Measurements from ENCODE around the gene MORC1.
"Not testable (repeated sequence)": the region's sequence is repeated elsewhere in the genome, so short reads cannot be mapped to it uniquely, and the experiment has no call there.

MORC1 gene

DNA sequence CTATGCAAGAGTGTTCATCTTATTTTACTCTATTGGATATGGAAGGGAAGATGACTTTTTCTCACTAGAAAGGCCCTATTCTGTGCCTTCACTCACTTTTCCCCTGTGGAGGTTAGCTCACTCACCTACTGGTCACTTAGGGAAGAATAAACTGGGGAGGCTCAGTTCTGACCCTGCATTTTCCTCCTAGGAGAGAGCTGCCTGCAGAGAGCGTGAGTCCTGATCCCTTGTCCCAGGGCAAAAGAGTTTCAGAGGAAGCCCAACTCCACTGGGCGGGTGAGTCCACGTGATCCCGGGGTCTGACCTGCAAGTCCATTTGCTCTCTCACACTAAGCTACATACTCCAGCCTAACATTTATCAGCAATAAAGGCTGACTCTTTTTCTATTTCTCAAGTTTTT lies 8.4 kb downstream of the MORC1 start:
- no peak for DNase-seq

DNA sequence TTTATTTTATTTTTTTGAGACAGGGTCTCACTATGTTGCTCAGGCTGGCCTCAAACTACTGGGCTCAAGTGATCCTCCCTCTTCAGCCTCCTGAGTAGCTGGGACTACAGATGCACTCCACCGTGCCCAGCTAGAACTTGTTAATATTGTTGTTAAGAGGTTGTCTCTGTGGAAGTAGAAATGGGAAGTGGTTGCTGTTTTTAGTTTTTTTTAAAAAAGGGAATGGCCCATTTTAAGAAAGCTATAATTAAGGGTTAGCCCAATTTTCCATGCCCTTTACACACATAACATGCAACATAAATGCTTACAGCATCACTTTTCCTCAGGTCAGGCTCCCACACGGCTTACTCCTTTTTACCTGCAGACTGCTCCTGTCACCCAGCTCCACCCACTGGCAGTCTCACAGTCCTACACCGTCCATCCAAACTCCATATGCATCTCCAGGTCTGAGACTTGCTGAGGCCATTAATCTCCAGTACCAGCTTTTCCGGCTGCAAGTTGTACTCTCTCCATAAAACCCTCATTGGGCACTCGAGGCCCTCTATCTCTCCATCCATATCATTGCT lies 19.8 kb downstream of the MORC1 start:
- DNase-seq: peak; percentile 8

DNA sequence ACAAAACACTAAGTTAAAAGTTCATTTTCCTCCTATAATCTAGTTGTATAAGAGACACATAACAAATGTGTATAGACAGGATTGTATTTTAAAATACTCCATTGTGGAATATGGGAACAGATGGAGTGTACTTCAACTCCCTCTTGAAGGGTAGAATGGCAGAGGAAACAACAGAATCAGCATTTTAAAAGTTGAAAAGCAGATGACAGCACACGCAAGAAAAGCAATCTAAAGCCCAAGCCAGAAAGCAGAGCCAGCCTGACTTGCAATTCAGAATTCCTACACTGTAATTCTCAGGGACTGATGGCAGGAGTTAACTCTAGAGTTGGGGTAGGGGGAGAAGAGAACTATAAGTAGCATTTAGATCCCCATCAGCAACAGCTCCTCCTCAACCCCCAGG lies 22.8 kb downstream of the MORC1 start:
- no peak for DNase-seq

DNA sequence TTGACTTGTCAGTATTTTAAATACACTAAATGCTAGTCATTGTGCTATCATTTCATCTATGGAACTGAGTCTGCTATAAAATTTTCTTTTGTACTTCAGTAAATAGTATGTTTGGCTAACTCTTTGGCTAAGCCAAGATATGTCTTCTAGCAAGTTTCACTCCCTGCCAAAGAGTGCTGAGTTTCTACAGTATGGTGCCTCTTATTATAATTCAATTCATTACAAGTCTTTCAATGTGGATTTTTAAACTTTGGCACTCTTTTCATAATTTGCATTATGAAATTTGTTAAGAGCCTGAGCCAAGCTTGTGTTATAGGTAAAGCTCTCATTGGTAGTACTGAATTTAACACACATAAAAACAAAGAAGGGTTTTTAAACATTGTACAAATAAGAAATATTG lies 24.4 kb downstream of the MORC1 start:
- no peak for DNase-seq

DNA sequence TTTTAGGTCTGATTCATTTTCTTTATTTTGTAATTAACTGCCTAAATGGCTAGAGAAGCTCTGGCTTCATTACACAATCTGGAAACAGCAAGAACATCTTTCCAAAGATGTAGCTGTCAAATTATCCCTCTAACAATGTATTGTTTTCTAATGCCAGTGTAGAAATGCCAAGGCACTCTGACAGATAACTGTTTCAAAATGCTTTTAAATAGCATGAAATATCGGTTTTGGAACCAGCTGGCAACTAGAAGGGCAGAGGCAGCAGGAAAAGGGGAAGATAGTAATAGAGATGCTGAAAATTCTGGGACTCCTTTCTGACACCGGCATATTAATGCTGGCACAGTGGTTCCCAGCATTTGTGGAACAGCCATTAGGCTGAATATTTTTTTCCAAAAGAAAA lies 26.1 kb downstream of the MORC1 start:
- DNase-seq: no peak

DNA sequence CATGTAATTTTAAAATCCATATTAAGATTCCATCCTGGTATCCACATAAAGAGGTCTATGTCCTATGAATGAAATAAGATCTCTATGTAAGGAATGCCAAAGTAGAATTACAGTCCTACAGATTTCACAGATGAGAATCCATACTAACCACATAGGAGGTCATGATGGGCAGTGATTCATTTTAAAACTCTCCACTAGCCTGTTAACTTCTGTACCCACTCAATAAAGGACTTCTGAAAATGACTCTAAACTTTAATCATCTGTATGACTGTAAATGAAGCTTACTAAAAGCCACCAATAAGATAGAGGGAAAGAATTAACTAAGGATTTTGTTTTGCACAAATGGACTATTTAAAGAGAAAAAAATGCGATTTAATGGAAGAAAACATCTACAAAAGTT lies 28.7 kb downstream of the MORC1 start:
- DNase-seq: no peak

DNA sequence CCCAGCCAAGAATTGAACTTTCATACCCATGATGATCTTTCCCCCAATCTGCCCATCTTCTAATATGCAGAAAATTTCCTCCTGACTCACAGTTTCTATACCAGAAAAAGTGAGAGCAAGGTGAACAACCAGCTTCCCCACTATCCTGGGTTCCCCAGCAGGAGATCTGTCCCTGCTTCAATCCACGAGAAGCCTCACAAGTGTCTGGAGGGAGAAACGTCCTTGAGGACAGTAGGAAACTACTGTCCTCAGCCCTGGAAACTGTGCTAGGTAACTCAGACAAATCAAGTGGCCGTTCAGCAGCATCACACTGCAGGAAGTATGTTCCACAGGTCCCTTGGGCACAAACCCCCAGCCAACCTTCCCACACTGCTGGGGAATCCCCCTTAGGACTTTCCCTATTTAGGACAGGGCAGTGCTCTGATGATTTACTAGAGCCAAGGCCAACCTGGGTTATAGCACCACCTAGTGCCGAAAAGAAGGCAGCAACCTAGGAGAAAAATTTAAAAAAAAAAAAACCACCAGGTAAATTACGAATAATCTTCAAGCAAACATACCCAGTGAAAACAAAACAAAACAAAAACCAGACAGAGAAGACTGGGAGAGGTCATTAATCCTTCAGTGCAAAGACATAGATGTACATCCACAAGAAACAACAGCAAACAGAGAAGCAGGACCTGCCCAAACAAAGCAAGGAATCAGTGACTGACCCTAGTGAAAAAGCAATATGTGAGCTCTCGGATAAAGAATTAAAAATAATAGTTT lies 36.0 kb downstream of the MORC1 start:
- peak; percentile 35 for DNase-seq

DNA sequence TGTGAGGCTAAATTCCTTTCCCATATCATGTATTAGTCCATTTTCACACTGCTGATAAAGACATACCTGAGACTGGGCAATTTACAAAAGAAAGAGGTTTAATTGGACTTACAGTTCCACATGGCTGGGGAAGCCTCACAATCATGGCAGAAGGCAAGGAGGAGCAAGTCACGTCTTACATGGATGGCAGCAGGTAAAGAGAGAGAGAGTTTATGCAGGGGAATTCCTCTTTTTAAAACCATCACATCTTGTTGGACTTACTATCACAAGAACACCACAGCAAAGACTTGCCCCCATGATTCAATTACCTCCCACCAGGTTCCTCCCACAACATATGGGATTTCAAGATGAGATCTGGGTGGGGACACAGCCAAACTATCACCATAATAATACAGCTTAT lies 37.8 kb downstream of the MORC1 start:
- DNase-seq: not testable (repeated sequence)

DNA sequence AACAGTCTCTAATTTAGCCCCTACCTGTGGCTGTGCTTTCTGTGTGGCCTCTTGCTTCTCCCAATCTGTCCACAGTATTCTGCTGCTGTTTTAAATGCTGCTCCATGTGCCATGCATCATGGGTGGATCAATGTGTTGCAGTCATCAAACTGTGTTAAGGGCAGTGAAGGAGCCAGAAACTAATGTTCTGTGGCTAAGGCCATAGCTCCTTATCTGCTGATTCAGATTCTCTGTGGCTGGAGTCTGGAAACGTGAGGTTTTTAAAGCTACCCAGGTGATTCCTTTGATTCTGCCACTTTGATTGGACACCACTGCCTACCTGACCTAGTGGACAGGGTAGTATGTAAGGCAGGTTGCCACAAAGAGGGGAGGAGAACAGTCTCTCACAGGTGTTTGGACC lies 44.8 kb downstream of the MORC1 start:
- no peak for DNase-seq

DNA sequence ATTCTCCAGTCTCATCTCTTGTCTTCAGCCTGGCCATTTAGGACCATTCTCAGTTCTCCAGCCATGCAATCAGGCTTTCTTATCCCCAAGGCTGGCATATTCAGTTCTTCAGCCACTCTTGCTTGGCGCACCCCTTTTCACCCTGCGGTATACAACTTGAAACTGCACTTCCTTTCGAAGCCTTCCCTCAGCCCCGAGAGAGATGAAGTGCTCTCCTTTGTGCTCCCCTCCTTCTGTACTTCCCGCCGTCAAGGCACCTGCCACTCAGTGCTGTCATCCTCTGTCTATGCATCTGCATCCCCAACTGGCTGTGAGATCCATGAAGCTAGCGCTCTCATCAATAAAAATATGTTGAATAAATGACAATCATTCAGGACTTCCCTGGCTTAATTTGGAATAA lies 45.7 kb downstream of the MORC1 start:
- no peak for DNase-seq

DNA sequence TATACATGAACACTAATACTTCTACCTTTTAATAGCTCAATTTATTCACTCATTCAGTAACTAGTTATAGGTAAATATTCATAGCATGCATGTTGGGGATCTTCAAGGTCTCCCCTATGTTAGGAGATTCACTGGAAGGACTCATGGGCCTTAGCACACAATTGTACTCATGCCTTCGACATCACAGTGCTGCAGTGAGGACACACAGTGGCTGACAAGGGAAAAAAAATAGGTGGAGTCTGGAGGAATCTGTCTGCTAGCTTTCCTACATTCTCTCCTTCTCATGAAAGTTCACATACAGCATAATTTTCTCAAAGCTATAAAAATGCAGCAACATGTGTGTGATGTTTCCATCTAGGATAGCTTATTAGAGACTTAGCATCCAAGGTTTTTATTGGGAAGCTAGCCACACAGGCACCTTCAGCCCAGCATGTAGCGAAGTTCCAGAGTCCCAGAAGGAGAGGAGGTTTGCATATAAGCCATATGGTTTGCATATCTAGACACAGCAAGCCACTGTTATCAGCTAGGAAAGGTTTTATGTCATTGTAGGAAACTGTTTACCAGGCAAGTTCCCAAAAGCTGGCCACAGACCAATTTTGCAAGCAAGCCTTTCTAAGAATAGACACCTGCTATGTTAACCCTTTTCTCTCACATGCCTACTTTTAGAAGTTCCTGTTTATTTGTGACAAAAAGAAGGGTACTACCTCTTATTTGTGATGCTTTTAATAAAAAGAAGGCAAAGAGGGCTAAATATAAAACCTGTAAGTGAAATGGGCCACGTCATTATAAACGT lies 46.4 kb downstream of the MORC1 start:
- DNase-seq: no peak

DNA sequence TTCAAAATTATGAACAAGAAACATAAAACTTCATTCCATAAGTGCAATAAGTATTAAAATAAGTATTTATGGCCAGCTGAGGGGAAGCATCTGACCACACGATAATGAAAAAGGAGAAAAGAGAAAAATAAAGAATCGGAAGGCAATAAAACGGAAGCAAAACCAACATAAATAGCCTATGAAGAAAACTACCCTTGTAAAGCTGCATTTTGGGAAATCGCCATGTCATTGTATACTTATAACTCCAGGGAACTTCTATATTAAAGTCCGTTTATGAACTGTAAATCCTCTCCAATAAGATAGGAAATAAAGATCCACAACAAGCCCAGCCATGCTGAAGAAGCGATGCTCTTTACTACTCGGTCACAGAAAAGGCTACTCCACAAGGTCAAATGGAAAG lies 47.7 kb downstream of the MORC1 start:
- no peak for DNase-seq

DNA sequence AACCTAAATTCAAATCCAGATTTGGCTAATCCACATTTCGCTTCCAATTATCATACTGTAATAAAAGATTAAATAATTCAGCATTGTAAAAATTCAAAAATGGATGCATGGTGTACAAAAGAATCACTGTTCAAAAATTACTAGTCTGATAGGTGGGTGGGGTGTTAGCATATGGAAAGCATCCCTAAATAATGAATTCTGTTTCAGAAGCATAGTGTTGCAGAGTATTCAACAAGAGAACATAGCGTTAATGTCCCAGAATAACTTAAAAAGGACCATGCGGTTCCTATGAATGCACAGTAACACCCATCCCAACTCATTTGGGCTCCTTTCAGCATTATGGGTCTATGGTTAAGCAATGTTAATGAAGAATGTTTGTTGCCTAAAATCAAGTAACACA lies 51.1 kb downstream of the MORC1 start:
- DNase-seq: no peak

DNA sequence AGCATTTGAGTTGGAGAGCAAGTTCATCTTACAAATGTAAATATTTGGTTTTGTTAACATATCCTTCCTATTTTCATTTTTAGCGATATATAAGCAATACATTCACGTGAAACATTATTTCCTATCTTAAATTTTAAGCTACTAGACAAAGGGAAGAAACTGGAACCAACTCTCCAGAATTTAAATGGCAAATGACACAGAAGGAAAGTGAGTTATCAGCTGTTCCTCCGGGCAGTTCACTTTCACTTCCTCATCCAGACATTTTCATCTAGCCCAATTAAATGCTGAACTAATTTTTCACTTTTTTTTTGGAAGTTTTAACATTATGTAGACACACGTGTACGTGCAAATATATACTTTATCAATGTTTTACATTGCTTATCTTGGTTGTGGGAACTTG lies 58.7 kb downstream of the MORC1 start:
- no peak for DNase-seq

DNA sequence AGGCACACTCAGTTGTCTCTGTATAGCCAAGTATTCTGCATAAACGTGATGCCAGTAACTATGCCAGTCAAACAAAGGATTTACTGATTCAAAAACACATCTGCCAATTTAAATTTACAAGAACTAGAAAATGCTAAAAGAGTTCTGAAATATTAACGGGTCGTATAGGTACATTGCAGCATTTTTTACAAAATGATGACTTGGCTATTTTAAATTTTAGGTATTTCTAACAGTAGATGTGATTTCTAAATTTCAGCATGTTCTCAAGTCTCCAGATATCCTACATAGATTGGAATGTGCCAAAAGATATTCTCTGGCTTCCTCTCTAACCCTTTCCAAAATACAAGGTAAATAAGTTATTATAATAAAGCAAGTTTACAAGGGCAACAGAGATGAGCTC lies 60.3 kb downstream of the MORC1 start:
- no peak for DNase-seq

DNA sequence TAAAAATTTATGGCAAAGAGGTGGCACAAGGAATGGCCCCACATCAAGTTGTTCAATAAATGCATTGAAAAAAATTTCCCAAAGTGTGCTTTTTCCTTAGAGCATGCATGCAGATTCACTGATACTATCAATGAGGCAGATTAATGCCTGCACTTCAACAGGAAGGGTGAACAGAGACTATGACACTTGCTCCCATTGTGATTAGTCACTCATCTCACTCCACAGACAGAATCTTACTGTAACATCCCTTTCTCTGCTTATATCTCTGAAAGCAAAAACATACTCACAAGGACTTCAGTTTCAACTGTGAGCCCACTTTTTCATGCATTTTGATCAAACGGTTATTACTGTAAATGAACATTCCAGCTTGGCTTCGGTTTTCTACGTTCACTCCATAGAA lies 60.9 kb downstream of the MORC1 start:
- DNase-seq: no peak

DNA sequence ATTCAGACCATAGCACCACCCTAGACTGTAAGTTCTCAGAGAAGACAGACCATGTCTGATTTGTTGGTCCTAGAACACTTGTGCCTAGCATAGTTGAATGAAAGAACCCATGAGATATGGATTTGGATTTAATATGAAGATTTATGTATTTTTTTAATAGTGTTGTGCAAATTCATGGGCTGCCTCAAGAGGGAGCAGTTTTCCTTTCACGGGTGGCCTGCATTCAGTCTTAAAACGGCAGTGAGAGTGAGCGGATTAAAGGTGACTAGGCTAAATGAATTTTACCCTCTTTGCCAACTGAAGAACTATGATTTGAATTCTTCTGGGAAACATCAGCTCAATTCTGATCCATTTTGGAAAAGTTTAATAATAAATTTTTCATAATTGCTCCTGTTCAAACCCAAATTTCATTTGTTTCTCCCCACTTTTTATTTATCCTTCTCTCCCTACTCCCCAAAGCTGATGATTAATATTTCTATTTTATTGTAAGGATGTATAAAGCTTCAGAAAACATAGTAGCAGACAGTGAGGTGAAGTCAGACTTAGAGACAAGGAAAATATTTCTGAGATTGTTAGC lies 67.3 kb downstream of the MORC1 start:
- peak; percentile 25 for DNase-seq

DNA sequence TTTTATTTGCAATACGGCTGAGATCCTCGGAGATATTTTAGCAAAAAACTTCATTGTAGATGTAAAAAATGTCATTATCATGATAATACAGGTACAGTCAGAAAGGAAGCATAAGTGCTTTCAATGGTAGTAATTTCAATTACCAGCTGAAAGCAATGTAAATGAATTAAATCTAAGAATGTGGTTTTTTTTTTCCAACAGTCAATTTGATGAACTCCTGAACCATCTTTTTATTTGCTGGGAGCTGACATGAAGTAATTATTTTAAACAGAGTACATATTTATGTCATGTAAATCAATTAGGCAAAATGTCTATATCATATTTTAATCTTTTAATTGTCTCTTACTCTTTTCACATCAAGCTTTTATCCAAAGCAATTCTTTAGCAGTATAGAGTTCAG lies 70.6 kb downstream of the MORC1 start:
- no peak for DNase-seq

DNA sequence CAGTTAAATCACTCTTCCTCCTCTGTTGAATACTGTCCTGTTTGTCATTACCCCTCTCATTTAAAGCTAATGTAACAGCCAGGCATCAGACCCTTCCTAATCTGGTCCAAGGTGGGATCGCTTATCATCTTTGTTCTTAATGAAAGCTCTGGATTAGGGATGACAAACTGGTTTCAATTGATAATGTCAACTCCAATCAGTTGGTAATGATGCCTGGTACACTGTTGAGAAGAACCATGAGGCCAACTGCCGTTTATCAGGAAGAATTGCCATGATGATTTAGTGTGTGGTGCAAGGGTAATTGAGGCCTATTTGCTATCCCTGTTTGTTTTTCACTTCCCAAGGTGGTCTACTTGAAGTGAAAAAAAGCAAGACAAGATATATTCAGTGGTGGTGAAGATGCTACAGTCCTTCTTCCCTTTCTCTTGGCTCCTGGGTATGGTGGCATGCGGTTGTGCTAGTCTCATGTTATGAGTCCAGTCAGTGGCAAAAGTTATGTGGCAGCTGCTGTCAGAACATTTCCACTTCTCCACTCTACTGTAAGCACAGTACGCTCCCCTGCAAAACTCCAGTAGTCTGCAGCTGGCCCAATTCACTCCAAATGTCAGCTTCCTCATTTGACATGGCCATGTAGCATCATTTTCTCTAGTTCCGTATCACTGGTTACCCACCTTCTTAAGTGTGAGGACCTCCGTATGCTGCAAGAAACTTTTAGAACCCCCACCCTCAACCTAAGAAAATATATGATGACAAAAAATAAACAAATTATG lies 72.5 kb downstream of the MORC1 start:
- DNase-seq: no peak

DNA sequence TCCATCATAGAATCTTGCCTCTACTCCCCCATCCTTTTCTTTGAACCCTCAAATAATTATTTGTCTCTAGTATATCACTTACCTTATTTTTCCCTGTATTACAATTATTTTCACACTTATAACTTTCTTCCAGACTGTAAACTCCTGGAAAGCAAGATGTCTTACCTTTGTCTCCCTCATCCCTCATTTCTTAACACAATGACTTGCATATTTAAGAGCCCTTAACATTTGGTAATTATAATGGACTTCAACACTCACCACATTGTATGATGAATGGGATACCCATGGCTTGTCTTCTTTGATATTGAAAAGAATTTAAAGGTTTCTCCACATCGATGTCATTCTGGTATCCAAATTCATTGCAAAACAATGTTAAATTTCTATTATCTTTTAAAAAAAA lies 82.9 kb downstream of the MORC1 start:
- DNase-seq: no peak

DNA sequence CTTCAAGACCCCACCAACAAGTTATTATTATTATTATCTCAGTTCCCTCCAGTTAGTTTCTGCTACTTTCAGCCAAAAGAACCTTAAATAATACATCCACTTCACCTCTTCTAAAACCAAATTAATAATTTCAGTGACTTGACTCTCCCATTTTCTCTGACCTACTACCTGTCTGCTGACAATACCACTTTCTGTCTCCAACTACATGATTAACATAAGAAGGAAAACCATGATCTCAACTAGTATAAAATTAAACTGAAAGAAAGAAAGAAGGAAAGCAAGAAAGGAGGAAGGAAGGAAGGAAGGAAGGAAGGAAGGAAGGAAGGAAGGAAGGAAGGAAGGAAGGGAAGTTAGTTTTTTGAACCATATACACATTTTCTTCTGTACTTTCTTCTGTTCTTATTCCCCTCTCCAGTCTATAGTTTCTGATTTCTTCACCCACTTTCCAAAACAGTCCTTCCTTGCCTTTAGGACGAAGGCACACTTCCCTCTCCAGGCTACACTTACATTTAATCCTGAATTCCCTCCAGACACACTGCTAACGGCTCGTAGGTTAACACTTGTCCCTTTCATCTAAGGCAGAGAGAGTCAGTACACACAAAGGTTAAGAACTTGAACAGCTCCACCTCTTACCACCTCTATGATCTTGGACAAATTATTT lies 84.8 kb downstream of the MORC1 start:
- no peak for DNase-seq

DNA sequence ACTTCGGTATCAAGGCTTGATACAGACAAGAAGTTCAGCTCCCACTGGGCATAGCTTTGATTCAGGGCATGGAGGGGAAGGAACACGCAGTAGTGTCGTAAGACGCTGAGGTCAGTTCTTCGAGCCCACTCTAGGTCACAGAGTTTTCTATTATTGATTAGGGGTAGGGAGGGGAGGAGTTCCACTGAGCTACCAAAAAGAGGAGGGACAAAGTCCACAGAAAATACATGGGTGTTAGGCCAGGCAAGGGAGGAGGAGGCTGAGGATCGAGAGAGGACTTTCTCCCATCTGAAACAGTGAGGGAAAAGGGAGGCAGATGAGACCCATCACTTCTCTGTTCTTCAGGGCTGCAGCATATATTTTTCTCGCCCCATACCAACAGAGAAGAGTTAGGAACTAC lies 89.2 kb downstream of the MORC1 start:
- DNase-seq: no peak

DNA sequence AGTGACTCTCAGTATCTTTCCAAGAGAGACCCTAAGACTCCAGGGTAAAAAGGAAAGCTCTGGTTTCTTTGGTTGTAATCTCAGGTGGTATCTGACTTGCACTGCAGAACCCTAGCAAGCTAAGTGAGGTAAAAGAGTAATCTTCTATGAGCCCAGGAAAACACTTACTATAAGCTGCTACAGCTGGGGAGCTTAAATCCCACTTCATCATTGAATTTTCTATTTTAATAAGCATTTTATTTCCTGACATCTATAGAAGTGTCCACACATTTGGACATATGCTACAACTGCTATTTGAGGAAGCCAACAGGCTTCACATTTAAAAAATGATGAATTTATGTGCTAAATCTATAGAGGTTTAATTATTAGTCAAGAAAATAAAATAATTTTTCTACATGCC lies 91.1 kb downstream of the MORC1 start:
- no peak for DNase-seq

All from stimulated activated CD4-positive, alpha-beta T cell treated with anti-CD3 and anti-CD28 coated beads, Interleukin-15, amount 100 ng/mL, for 24 hours (primary cell).